Stimulated activated CD8-positive, alpha-beta memory T cell treated with anti-CD3 and anti-CD28 coated beads, Interleukin-4, amount 100 ng/mL, for 48 hours (primary cell): Measurements from ENCODE around the gene IRF4.

Experiments used
- DNase-seq: peaks from one replicate; pipeline ENCODE4 v3.0.0-alpha.2; 2020

The IRF4 gene

GRCh38 chr6:391559-392440 lies at the start of gene IRF4:
IRF4 (plus strand) TSS chr6:391752; CDS start chr6:393153, 1,401 bp downstream.
- peak; percentile 81 for DNase-seq

DNA sequence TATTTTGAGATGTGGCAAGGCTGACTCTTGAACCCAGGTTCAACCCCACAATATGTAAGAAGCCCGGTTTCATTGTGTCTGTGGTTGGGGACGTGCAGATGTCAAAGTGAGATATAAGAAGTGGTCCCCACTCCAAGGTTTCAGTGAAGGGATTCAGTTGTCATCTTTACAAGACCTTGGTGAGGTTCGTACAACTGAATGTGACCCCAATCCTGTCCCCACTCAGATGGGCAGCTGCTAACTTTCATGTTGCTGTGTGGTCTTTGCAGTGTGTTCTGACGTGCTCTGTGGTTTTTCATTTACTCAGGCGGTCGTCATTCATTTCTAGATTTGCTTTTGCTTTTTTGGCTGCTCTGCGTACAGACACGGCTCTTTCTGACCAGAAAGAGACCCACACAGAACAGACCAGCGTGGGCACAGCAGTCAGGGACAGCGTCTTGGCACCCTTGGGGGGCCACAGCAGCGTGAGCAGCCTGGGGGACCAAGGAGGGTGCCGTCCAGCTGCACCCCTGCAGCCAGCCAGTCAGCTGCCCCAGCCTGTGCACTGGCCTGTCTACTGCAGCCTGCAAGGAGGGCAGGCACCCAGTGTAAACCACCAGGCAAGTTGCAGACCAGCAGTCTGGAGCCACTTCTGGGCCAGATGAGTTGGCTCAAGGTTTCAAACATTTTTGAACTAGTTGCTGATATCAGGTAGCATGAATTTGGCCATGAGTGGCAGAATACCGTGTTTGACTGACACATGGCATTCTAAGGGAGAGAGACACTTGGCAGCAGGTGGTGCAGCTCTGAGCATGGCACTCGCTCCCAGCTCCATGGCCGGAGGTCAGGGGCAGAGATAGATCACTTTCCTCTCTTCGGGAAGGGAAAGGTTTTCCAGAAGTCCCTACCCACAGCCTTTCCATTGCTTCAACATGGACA lies 49.4 kb upstream of the IRF4 start:
- peak; percentile 43 for DNase-seq

GRCh38 chr6:342832-343179 lies 48.7 kb upstream of the IRF4 start:
- no peak for DNase-seq

- DNase-seq, result no peak
Observed at GRCh38 chr6:343226-343935, 48.2 kb upstream of the IRF4 start.

DNA sequence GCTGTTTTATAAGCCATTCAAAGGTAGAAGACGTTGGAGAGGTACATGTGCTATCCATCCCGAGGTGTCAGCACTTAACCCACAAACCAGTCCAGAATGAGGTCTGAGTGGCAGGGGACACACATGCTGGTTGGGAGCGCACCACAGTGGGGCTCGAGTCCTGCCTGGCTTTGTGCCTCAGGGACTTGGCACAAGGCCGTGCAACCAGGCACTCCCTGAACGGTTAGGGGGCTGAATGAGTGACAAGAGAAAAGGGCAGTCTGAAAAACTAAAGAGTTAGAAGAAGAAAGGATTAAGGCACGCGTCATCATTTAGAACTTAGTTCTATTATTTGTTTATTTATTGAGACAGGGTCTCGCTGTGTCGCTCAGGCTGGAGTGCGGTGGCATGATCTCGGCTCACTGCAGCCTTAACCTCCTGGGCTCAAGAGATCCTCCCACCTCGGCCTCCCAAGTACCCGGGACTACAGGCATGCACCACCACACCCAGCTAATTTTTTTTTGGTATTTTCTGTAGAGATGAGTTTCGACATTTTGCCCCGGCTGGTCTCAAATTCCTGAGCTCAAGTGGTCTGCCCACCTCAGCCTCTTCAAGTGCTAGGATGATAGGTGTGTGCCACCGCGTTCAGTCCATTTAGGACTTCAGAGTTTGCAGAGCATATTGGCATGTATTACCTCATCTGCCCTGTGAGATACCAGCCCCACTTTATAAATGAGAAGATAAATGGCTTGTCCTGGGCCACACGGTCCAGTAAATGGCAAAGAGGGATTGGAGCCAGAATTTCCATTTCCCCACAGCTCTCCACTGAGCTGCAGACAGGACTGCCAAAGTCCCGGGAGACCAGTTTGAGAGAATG lies 47.4 kb upstream of the IRF4 start:
- no peak for DNase-seq

GRCh38 chr6:344816-345340 lies 46.7 kb upstream of the IRF4 start:
- DNase-seq, result no peak

- DNase-seq, result no peak
Observed at GRCh38 chr6:345747-346385, 45.7 kb upstream of the IRF4 start.

DNA sequence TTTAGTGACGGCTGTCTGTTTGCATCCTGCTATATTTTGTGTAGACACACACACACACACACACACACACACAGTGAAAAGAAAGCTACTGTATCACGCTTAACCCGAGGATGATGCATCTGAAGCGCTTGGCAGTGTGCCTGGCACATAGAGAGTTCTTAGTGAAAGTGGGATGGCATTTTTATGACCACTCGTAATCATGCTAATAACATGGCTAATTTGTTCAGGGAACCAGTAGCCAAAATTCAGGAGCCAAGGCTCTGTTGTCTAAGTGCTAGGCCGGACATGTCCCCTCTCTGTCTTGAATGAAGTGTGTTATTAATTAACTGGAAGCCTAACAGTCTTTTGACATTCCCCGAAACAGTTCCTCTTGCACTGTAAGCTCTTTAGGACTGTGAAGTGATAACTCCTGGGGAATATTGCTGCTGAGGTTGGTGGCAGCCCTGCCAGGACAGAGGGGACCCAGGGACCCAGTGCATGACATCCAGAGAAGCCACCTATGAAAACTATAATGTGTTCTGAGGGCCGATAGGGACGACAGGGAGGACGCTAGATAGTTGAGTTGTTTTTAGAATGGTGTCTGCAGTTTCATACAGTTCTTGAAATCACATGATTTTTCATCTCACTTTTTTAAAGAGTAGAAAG lies 45.0 kb upstream of the IRF4 start:
- DNase-seq, result no peak

GRCh38 chr6:347232-347631 lies 44.3 kb upstream of the IRF4 start:
- no peak for DNase-seq

- DNase-seq, result no peak
Observed at GRCh38 chr6:347951-348859, 43.3 kb upstream of the IRF4 start.

DNA sequence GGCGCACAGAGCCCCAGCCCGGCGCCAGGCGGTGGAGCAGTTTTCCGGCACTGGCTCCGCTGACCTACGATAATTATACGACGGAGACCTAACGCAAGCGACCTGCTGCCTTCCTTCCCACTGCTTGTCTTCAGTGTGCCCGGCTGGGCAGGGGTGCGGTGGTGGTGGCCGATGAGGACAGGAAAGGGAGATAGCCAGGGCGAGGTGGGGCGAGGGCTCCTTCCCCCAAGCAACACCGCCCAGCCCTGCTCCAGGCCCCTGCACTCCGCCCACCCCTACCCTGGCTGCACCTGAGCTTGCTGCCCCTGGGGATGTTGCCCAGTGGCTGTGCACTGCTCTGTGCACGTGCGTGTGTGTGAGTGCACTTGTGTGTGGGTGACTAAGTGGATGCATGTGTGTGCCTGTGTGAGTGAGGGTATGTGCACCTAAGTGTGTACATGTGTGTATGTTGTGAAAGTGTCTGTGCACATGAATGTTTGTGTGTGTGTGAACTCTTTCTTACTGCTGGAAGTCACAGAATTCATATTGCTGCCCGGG lies 42.6 kb upstream of the IRF4 start:
- DNase-seq, result no peak

GRCh38 chr6:349491-349921 lies 42.0 kb upstream of the IRF4 start:
- DNase-seq, result no peak

GRCh38 chr6:350371-350770 lies 41.2 kb upstream of the IRF4 start:
- DNase-seq, result no peak

GRCh38 chr6:351011-351866 lies 40.3 kb upstream of the IRF4 start:
- no peak for DNase-seq

DNA sequence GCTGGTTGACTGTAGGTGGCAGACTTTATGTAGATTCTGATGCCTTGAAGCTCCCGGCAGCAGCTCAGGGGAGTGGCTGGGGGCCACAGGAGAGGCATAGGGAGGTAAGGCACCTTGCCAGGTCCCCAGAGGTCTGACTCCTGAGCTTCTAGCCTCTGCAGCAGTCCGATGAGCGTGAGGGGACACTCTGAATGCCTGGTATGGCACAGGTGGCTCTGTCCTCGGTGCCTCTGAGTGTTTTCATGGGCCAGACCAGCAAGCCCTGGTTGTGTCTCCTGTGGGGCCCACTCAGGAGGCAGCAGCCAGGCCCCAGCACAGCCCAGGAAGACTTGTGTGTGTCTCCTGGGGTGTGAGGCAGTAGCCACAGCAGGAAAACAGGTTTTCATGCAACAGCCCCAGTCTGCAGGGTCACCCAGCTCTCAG lies 39.7 kb upstream of the IRF4 start:
- DNase-seq, result no peak

- DNase-seq, result no peak
Observed at GRCh38 chr6:352474-352873, 39.1 kb upstream of the IRF4 start.

DNA sequence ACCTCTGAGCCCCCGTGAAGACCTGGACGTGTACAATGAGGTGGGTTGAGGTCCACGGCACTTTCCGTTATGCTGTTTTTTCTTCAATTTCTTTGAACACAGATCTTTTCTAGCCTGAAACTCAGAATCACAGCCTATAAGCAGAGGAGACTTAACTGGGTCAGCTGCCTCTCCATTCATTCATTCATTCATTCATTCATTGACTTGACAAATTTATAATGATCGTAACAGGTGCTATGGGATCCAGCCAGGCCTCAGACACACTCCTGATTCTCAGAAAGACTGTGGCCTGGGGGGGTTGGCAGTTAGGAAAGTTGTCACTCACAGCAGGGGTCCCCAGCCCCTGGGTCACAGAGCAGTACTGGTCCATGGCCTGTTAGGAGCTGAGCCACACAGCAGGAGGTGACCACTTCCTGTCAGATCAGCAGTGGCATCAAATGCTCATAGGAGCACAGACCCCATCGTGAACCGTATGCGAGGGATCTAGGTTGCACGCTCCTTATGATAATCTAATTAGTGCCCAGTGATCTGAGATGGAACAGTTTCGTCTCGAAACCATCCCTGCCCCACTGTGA lies 38.6 kb upstream of the IRF4 start:
- DNase-seq, result no peak
